Measurements from ENCODE around the gene ARHGEF17. TPM values are rescaled to one million over a fixed set of nuclear protein-coding genes. Genes with fewer than 3 reads are reported as not detected.

The ARHGEF17 gene
- total RNA-seq, 1 experiment from 2014 or later: 19.9 TPM

GRCh38 chr11:73308961-73309919 lies 1.2 kb downstream of the ARHGEF17 start:
- no peak for DNase-seq (ENCODE audit: low spot score)
- in situ Hi-C loops (cut with HindIII; ENCODE audit: low sequenced_read_pairs): no loop called here

- in situ Hi-C loops (cut with HindIII; ENCODE audit: low sequenced_read_pairs): no loop called here
- DNase-seq (ENCODE audit: low spot score): no peak
Measured at GRCh38 chr11:73310076-73310475, 2.0 kb downstream of the ARHGEF17 start.

GRCh38 chr11:73310661-73311393 lies 2.8 kb downstream of the ARHGEF17 start:
- in situ Hi-C loops (cut with HindIII; ENCODE audit: low sequenced_read_pairs): no loop called here
- no peak for DNase-seq (ENCODE audit: low spot score)

- in situ Hi-C loops (cut with HindIII; ENCODE audit: low sequenced_read_pairs): no loop called here
Measured at GRCh38 chr11:73311394-73311869, 3.4 kb downstream of the ARHGEF17 start.

GRCh38 chr11:73312036-73312435 lies 4.0 kb downstream of the ARHGEF17 start:
- DNase-seq (ENCODE audit: low spot score): no peak
- in situ Hi-C loops (cut with HindIII; ENCODE audit: low sequenced_read_pairs): no loop called here

More at GRCh38 chr11:73311394-73311869, 3.4 kb downstream of the ARHGEF17 start:
- DNase-seq (ENCODE audit: low spot score): no peak

- in situ Hi-C loops (cut with HindIII; ENCODE audit: low sequenced_read_pairs): no loop called here
- DNase-seq (ENCODE audit: low spot score): no peak
Measured at GRCh38 chr11:73312851-73313327, 4.8 kb downstream of the ARHGEF17 start.

GRCh38 chr11:73313652-73314051 lies 5.6 kb downstream of the ARHGEF17 start:
- in situ Hi-C loops (cut with HindIII; ENCODE audit: low sequenced_read_pairs): no loop called here
- DNase-seq (ENCODE audit: low spot score): no peak

- in situ Hi-C loops (cut with HindIII; ENCODE audit: low sequenced_read_pairs): no loop called here
- DNase-seq (ENCODE audit: low spot score): no peak
Measured at GRCh38 chr11:73314117-73314961, 6.3 kb downstream of the ARHGEF17 start.

- in situ Hi-C loops (cut with HindIII; ENCODE audit: low sequenced_read_pairs): no loop called here
- no peak for DNase-seq (ENCODE audit: low spot score)
Measured at GRCh38 chr11:73315293-73316020, 7.4 kb downstream of the ARHGEF17 start.

- in situ Hi-C loops (cut with HindIII; ENCODE audit: low sequenced_read_pairs): no loop called here
- no peak for DNase-seq (ENCODE audit: low spot score)
Measured at GRCh38 chr11:73316422-73316821, 8.3 kb downstream of the ARHGEF17 start.

- DNase-seq (ENCODE audit: low spot score): no peak
- in situ Hi-C loops (cut with HindIII; ENCODE audit: low sequenced_read_pairs): no loop called here
Measured at GRCh38 chr11:73317373-73317772, 9.3 kb downstream of the ARHGEF17 start.

- in situ Hi-C loops (cut with HindIII; ENCODE audit: low sequenced_read_pairs): no loop called here
Measured at GRCh38 chr11:73317803-73318202, 9.7 kb downstream of the ARHGEF17 start.

GRCh38 chr11:73318501-73319011 lies 10.5 kb downstream of the ARHGEF17 start:
- DNase-seq (ENCODE audit: low spot score): no peak
- in situ Hi-C loops (cut with HindIII; ENCODE audit: low sequenced_read_pairs): no loop called here

More at GRCh38 chr11:73317803-73318202, 9.7 kb downstream of the ARHGEF17 start:
- no peak for DNase-seq (ENCODE audit: low spot score)

- no peak for DNase-seq (ENCODE audit: low spot score)
- in situ Hi-C loops (cut with HindIII; ENCODE audit: low sequenced_read_pairs): no loop called here
Measured at GRCh38 chr11:73320763-73321603, 12.9 kb downstream of the ARHGEF17 start.

GRCh38 chr11:73321604-73322381 lies 13.7 kb downstream of the ARHGEF17 start:
- no peak for DNase-seq (ENCODE audit: low spot score)
- in situ Hi-C loops (cut with HindIII; ENCODE audit: low sequenced_read_pairs): no loop called here

GRCh38 chr11:73322382-73323306 lies 14.6 kb downstream of the ARHGEF17 start:
- no peak for DNase-seq (ENCODE audit: low spot score)
- in situ Hi-C loops (cut with HindIII; ENCODE audit: low sequenced_read_pairs): no loop called here
